Tibial artery (tissue), 4 donors: Measurements from ENCODE around the gene KXD1.

ENCODE experiments used
- DNase-seq, 2 donors: peaks; one replicate each; pipeline ENCODE4 v3.0.0-alpha.2; 2019
- H3K27ac ChIP-seq, 2 donors: fragments of 200-600 bp; sonication (generic) in 1 of 2; 1 replicate in 1 of 2; 2 replicates in 1 of 2; pipeline ENCODE4 v1.5.1; 2018 to 2019; ENCODE audit warnings: mild to moderate bottlenecking in 1 of 2
- H3K27me3 ChIP-seq, 2 donors: fragments of 200-600 bp; sonication (generic) in 1 of 2; one replicate each; pipeline versions ENCODE4 v1.5.1 to v1.6.0; 2016 to 2019
- H3K36me3 ChIP-seq, 3 donors: fragments of 200-600 bp; sonication (generic) in 2 of 3; one replicate each; pipeline ENCODE4 v1.5.1; 2016 to 2019; ENCODE audit warnings: mild to moderate bottlenecking in 2 of 3
- H3K4me1 ChIP-seq, 4 donors: fragments of 200-600 bp; sonication (generic) in 2 of 4; 1 replicate in 3 of 4; 2 replicates in 1 of 4; pipeline ENCODE4 v1.5.1; 2016 to 2019
- H3K4me3 ChIP-seq, 2 donors: fragments of 200-600 bp; sonication (generic) in 1 of 2; 1 replicate in 1 of 2; 2 replicates in 1 of 2; pipeline ENCODE4 v1.5.1; 2018 to 2019; ENCODE audit warnings: mild to moderate bottlenecking in 2 of 2
- H3K9me3 ChIP-seq, 3 donors: fragments of 200-600 bp; sonication (generic) in 1 of 3; one replicate each; pipeline ENCODE4 v1.5.1; 2016 to 2019
- CTCF ChIP-seq, 2 experiments: fragments of 200-600 bp in 1 of 2; fragments of 450-650 bp in 1 of 2; IDR thresholded peaks; one replicate each; pipeline ENCODE4 v1.5.1; 2017 to 2019; ENCODE audit warnings: antibody characterized with exemption in 2 of 2, mild to moderate bottlenecking in 1 of 2, moderate library complexity in 1 of 2
- intact Hi-C: fragments of 100-400 bp; cut with DNase I; formaldehyde crosslinking; loops from one replicate; pipeline ENCODE4 v1.15.0; 2023; ENCODE audit warnings: low total_unique reads

Gene KXD1

GRCh38 chr19:18526316-18526715 lies 31.4 kb upstream of the KXD1 start:
- intact Hi-C loops: no loop called here
- no peaks in the 10 kb centered on the region for H3K4me1 ChIP-seq
- no peak for DNase-seq
- no peak overlapping the region for H3K27ac ChIP-seq
- H3K9me3 ChIP-seq: no peaks in the 10 kb centered on the region
- TF ChIP-seq CTCF (IDR thresholded peaks at IDR 0.05): no peak
- H3K4me3 ChIP-seq: no peak overlapping the region
- no peaks in the 10 kb centered on the region for H3K27me3 ChIP-seq
- H3K36me3 ChIP-seq: peaks cover 1 to 4% (median 4%) of the 10 kb centered on the region in 3 donors

GRCh38 chr19:18529782-18530181 lies 27.9 kb upstream of the KXD1 start:
- intact Hi-C loops: no loop called here

GRCh38 chr19:18531485-18531884 lies 26.2 kb upstream of the KXD1 start:
- intact Hi-C loops: no loop called here
- H3K4me3 ChIP-seq: no peak overlapping the region
- H3K27me3 ChIP-seq: no peaks in the 10 kb centered on the region
- no peaks in the 10 kb centered on the region for H3K9me3 ChIP-seq
- H3K36me3 ChIP-seq: peaks cover 32 to 53% (median 41%) of the 10 kb centered on the region in 3 donors
- no peaks in the 10 kb centered on the region for H3K4me1 ChIP-seq
- no peak overlapping the region for H3K27ac ChIP-seq
- TF ChIP-seq CTCF (IDR thresholded peaks at IDR 0.05): no peak
- DNase-seq: no peak

More at GRCh38 chr19:18529782-18530181, 27.9 kb upstream of the KXD1 start:
- no peak overlapping the region for H3K27ac ChIP-seq
- no peaks in the 10 kb centered on the region for H3K9me3 ChIP-seq
- TF ChIP-seq CTCF (IDR thresholded peaks at IDR 0.05): no peak
- H3K27me3 ChIP-seq: no peaks in the 10 kb centered on the region
- H3K4me3 ChIP-seq: no peak overlapping the region
- H3K36me3 ChIP-seq: peaks cover 23 to 36% (median 30%) of the 10 kb centered on the region in 3 donors
- no peaks in the 10 kb centered on the region for H3K4me1 ChIP-seq
- no peak for DNase-seq

- no peaks in the 10 kb centered on the region for H3K9me3 ChIP-seq
- peaks cover 41 to 61% (median 50%) of the 10 kb centered on the region in 3 donors for H3K36me3 ChIP-seq
Measured at GRCh38 chr19:18532168-18532890, 25.3 kb upstream of the KXD1 start.

GRCh38 chr19:18533058-18533457 lies 24.6 kb upstream of the KXD1 start:
- no peak for DNase-seq
- no peaks in the 10 kb centered on the region for H3K9me3 ChIP-seq
- no peak overlapping the region for H3K27ac ChIP-seq
- H3K27me3 ChIP-seq: no peaks in the 10 kb centered on the region
- no peak for TF ChIP-seq CTCF (IDR thresholded peaks at IDR 0.05)
- H3K4me1 ChIP-seq: no peaks in the 10 kb centered on the region
- H3K36me3 ChIP-seq: peaks cover 45 to 69% (median 57%) of the 10 kb centered on the region in 3 donors
- no peak overlapping the region for H3K4me3 ChIP-seq
- intact Hi-C loops: no loop called here

More at GRCh38 chr19:18532168-18532890, 25.3 kb upstream of the KXD1 start:
- Histone ChIP-seq H3K4me3 (no peak overlapping the region), H3K27ac (no peak overlapping the region), H3K4me1 (no peaks in the 10 kb centered on the region), H3K27me3 (no peaks in the 10 kb centered on the region)
- TF ChIP-seq CTCF (IDR thresholded peaks at IDR 0.05): no peak
- no peak for DNase-seq
- intact Hi-C loops: no loop called here
